PC-3 (cell line): ENCODE results near the gene CCNDBP1.

Source experiments
- CTCF ChIP-seq: fragments of 300-600 bp; sonication (generic); conservative IDR thresholded peaks from 2 replicates; pipeline ENCODE4 v1.5.1; 2017; ENCODE audit warnings: antibody characterized with exemption, low read depth, mild to moderate bottlenecking, low read length
- EZH2 ChIP-seq: fragments of 300-600 bp; sonication (generic); IDR thresholded peaks from one replicate; pipeline ENCODE4 v1.6.1; 2017; ENCODE audit warnings: antibody characterized with exemption, mild to moderate bottlenecking, low read length; ENCODE audit not compliant: unreplicated experiment

- TF ChIP-seq CTCF (no peak), EZH2 (no peak)
These were observed 11.8 kb downstream of the CCNDBP1 start for GRCh38 chr15:43196760-43197548.
